Right hindlimb (tissue), 1 donor: ENCODE measurements around the gene H2AZ1.

Experiments
- DNase-seq: peaks from one replicate; pipeline ENCODE4 v3.0.0-alpha.2; 2018

H2AZ1 gene

DNA sequence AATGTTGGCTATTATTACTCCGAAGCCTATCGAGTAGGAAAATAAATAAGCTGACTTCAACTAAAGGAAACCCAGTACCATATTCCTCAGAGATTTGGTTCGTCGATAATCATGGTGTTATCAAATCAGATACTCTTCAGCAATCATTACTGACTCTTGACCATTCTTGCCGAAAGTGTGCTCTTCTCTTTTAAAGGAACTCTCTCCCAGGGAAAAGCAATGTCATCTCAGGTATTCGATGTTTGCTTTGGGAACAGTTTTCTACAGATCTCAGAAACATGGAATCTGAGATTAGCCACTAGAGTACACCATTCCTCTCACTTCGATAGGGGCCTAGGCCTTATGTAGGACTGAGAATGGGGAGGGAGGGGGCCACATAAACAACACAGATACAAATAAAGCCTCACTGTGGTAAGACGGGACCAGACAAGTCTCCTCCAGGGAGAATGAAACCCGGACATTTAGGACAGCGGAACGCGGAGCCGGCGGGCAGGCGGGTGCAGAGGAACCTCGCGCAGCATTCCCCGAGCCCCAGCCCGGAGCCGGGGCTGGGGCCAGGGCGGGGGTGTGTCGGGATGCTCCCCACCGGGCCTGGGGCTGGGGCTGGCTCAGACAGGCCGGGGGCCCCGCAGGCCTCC lies 4.2 kb downstream of the H2AZ1 start:
- DNase-seq = no peak

DNA sequence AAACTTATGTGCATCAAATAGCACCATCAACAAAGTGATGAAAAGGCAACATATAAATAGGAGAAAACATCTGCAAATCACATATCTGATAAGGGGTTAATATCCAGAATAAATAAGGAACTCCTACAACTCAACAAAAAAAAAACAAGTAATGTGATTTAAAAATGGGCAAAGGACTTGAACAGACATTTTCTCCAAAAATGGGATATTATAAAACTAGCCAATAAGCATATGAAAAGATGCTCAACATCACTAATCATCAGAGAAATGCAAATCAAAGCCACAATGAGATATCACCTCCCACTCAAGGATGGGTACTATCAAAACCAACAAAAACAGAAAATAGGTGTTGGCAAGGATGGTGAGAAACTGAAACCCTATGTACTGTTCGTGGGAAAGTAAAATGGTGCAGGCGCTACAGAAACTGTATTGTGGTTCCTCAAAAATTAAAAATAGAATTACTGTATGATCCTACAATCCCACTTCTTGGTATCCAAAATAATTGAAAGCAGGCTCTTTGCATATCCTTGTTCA lies 6.1 kb downstream of the H2AZ1 start:
- no peak for DNase-seq

DNA sequence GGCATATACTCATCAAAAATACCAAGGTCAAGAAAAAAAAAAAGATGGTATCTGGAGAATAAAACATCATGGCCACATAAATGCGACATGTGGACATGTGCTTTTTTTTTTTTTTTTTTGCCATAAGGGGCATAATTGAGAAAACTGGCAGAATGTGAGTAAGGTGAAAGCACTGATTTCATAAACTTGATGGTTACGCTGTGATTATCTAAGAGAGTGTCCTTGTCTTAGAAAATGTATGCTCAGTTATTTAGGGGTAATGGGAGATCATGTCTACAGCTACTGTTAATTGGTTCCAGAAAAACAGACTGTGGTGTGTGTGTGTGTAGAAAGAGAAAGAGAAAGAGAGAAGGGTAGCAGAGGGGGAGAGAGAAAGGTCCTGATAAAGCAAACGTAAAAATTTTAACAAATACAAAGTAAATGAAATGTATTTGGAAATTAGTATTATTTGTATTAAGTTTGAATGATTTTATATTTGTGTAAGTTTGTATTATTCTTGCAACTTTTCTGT lies 11.8 kb downstream of the H2AZ1 start:
- no peak for DNase-seq

DNA sequence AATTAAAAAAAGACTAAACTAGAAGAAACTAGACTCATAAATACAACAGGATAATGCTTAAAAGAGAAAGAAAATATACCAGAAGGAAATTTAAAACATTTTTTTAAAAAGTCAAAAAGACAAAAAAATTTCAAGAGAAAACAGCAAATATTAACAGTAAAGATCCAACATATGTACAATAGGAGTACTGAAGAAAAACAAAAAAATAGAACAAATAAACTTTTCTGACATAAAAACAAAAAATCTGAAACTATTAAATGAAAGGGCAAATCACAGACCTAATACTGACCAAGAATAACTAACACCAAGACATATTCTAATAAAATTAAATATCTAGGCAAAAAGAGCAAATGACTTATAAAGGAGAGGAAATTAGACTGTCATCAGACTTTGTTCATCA lies 15.2 kb downstream of the H2AZ1 start:
- no peak for DNase-seq

DNA sequence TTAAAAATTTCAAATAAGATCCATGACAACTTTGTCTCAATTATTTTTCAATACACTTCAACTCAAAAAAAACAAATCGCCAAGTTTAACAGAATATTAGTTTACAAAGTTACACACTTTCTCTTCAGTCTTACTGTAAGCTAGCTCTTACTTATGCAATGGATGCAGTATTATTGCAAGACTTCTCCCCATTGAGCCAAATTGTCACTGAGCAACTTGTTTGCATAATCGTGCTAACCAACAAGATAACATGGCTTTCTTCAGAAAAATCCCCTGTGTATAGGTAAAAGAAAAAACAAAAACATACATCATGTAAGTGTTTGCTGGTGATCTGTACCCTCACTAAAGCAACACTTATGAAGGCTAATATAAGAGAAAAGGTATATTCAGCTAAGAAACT lies 22.5 kb downstream of the H2AZ1 start:
- no peak for DNase-seq

DNA sequence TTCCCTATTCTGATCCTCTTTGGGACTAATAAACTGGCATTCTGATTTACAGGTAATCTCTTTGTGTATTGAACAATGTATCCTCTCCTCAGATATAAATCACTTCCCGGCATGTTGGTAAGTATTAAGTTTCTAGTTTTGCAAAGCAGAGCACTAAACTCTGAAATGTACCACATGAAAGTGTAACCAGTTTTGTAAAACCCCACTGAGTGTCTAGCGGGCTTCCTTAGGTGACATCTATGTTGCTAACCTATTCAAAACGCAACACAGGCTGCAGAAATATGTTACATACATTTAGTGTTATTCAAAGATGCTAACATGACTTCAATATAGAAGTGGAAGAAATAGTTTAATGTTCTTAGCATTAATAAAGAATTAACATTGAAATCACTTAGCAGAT lies 28.9 kb downstream of the H2AZ1 start:
- no peak for DNase-seq

DNA sequence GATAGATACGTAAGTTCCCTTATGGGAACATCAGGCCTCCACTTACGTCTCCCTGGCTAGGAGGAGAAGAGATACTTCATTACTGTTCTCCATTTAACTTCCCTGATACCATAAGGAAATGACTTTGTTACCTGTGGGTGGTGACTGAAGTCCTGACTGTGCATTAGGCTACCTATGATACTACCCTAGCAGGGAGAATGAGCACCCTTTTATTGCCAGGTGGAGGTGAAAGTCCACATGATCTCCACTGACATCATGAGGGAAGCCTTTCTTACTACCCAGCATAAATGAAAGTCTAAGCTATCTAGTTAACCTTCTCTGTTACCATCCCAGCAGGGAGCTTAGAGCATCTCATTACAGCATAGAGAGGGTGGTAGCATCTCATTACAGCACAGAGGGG lies 31.4 kb downstream of the H2AZ1 start:
- no peak for DNase-seq

DNA sequence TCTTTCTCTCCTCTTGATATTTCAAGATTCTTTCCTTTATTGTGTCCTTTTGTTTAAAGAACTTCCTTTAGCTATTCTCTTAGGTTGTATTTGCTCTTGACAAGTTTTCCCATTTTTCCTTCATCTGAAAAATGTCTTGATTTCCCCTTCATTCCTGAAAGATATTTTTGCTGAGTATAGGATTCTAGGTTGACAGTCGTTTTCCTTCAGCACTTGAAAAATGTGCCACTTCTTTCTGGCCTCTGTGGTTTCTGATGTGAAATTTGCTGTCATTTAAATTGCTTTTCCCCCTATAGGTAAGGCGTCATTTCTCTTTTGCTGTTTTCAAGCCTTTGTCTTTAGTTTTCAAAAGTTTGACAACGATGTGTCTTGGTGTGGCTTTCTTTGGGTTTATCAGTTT lies 32.5 kb downstream of the H2AZ1 start:
- DNase-seq = no peak

DNA sequence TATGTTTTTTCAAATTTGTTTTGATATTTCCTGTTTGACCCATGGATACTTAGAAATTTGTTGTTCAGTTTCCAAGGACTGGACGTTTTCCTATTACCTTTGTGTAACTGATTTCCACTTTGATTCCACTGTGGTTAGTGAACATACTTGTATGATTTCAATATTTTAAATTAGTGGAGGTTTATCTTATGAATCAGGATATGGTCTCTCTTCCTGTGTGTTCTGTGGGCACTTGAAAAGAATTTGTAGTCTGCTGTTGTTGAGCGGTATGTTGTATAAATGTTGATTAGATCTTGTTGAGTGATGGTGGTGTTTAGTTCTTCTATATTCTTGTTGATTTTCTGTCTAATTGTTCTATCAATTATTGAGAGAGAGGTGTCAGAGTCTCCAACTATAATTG lies 34.6 kb downstream of the H2AZ1 start:
- no peak for DNase-seq
